ENCODE data around the gene RPS6KB2.

The RPS6KB2 gene

DNA sequence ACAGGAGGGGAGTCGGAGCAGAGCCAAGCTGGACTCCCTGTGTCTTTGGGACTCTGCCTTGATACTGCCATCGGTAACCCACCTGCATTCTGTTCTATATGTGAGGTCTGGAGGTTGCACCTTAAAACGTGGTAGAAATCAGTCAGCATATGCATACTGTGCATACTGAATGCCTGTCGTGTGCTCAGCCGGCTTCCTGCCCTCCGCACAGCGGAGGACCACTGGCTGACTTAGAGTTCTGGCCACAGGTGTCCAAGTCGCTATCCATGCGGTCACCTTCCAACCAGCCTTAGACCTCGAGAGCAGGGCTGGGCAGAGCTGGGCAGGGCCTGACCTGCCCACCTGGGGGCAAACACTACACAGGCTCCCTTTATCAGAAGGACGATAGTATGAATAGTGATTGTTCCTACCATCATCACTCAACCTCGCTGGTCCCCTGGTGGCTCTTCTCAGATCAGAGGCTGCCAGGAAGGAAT is 20.6 kb upstream of the RPS6KB2 start:
- no peaks in the 10 kb centered on the region for H3K9me3 ChIP-seq (ENCODE audit: control insufficient read depth, low read length)
- H3K4me3 ChIP-seq (ENCODE audit: low read length): no peak overlapping the region
- H3K4me1 ChIP-seq (ENCODE audit: control insufficient read depth, insufficient read depth, low read length): no peaks in the 10 kb centered on the region
- H3K36me3 ChIP-seq (ENCODE audit: control insufficient read depth, insufficient read depth, low read length, severe bottlenecking): no peaks in the 10 kb centered on the region
- no peak overlapping the region for H3K9ac ChIP-seq (ENCODE audit: low read length)
- no peak for DNase-seq (ENCODE audit: low read depth)
- peaks cover 57% of the 10 kb centered on the region for H3K27me3 ChIP-seq (replicated peaks; ENCODE audit: control insufficient read depth, insufficient read depth, low read length)

GRCh38 chr11:67408437-67409200 is 19.7 kb upstream of the RPS6KB2 start:
- peaks cover 66% of the 10 kb centered on the region for H3K27me3 ChIP-seq (replicated peaks; ENCODE audit: control insufficient read depth, insufficient read depth, low read length)
- H3K9ac ChIP-seq (ENCODE audit: low read length): no peak overlapping the region
- no peaks in the 10 kb centered on the region for H3K4me1 ChIP-seq (ENCODE audit: control insufficient read depth, insufficient read depth, low read length)
- H3K9me3 ChIP-seq (ENCODE audit: control insufficient read depth, low read length): no peaks in the 10 kb centered on the region
- H3K4me3 ChIP-seq (ENCODE audit: low read length): no peak overlapping the region
- no peaks in the 10 kb centered on the region for H3K36me3 ChIP-seq (ENCODE audit: control insufficient read depth, insufficient read depth, low read length, severe bottlenecking)
- no peak for DNase-seq (ENCODE audit: low read depth)

- H3K27me3 ChIP-seq (replicated peaks; ENCODE audit: control insufficient read depth, insufficient read depth, low read length): peaks cover 66% of the 10 kb centered on the region
- DNase-seq (ENCODE audit: low read depth): no peak
- no peaks in the 10 kb centered on the region for H3K4me1 ChIP-seq (ENCODE audit: control insufficient read depth, insufficient read depth, low read length)
- H3K9me3 ChIP-seq (ENCODE audit: control insufficient read depth, low read length): no peaks in the 10 kb centered on the region
- H3K9ac ChIP-seq (ENCODE audit: low read length): no peak overlapping the region
- no peaks in the 10 kb centered on the region for H3K36me3 ChIP-seq (ENCODE audit: control insufficient read depth, insufficient read depth, low read length, severe bottlenecking)
- H3K4me3 ChIP-seq (ENCODE audit: low read length): no peak overlapping the region
These were observed 19.0 kb upstream of the RPS6KB2 start for GRCh38 chr11:67409261-67409666.

GRCh38 chr11:67409781-67410368 is 18.4 kb upstream of the RPS6KB2 start:
- Histone ChIP-seq H3K36me3 (ENCODE audit: control insufficient read depth, insufficient read depth, low read length, severe bottlenecking) (no peaks in the 10 kb centered on the region), H3K9me3 (ENCODE audit: control insufficient read depth, low read length) (no peaks in the 10 kb centered on the region), H3K4me3 (ENCODE audit: low read length) (no peak overlapping the region), H3K9ac (ENCODE audit: low read length) (no peak overlapping the region), H3K4me1 (ENCODE audit: control insufficient read depth, insufficient read depth, low read length) (no peaks in the 10 kb centered on the region), H3K27me3 (replicated peaks; ENCODE audit: control insufficient read depth, insufficient read depth, low read length) (peaks cover 70% of the 10 kb centered on the region)
- DNase-seq (ENCODE audit: low read depth): no peak

GRCh38 chr11:67410369-67410831 is 17.9 kb upstream of the RPS6KB2 start:
- H3K4me1 ChIP-seq (ENCODE audit: control insufficient read depth, insufficient read depth, low read length): no peaks in the 10 kb centered on the region
- no peaks in the 10 kb centered on the region for H3K9me3 ChIP-seq (ENCODE audit: control insufficient read depth, low read length)
- H3K4me3 ChIP-seq (ENCODE audit: low read length): no peak overlapping the region
- no peaks in the 10 kb centered on the region for H3K36me3 ChIP-seq (ENCODE audit: control insufficient read depth, insufficient read depth, low read length, severe bottlenecking)
- peaks cover 73% of the 10 kb centered on the region for H3K27me3 ChIP-seq (replicated peaks; ENCODE audit: control insufficient read depth, insufficient read depth, low read length)
- no peak for DNase-seq (ENCODE audit: low read depth)
- no peak overlapping the region for H3K9ac ChIP-seq (ENCODE audit: low read length)

- no peak overlapping the region for H3K4me3 ChIP-seq (ENCODE audit: low read length)
- H3K9me3 ChIP-seq (ENCODE audit: control insufficient read depth, low read length): no peaks in the 10 kb centered on the region
- peaks cover 73% of the 10 kb centered on the region for H3K27me3 ChIP-seq (replicated peaks; ENCODE audit: control insufficient read depth, insufficient read depth, low read length)
- no peaks in the 10 kb centered on the region for H3K36me3 ChIP-seq (ENCODE audit: control insufficient read depth, insufficient read depth, low read length, severe bottlenecking)
- no peaks in the 10 kb centered on the region for H3K4me1 ChIP-seq (ENCODE audit: control insufficient read depth, insufficient read depth, low read length)
- DNase-seq (ENCODE audit: low read depth): no peak
- no peak overlapping the region for H3K9ac ChIP-seq (ENCODE audit: low read length)
These were observed 17.1 kb upstream of the RPS6KB2 start for GRCh38 chr11:67410984-67411784.

- Histone ChIP-seq H3K36me3 (ENCODE audit: control insufficient read depth, insufficient read depth, low read length, severe bottlenecking) (no peaks in the 10 kb centered on the region), H3K4me1 (ENCODE audit: control insufficient read depth, insufficient read depth, low read length) (no peaks in the 10 kb centered on the region), H3K9ac (ENCODE audit: low read length) (no peak overlapping the region), H3K4me3 (ENCODE audit: low read length) (no peak overlapping the region), H3K9me3 (ENCODE audit: control insufficient read depth, low read length) (no peaks in the 10 kb centered on the region), H3K27me3 (replicated peaks; ENCODE audit: control insufficient read depth, insufficient read depth, low read length) (peaks cover 73% of the 10 kb centered on the region)
- no peak for DNase-seq (ENCODE audit: low read depth)
These were observed 16.5 kb upstream of the RPS6KB2 start for GRCh38 chr11:67411785-67412152.

GRCh38 chr11:67412495-67413179 is 15.7 kb upstream of the RPS6KB2 start:
- H3K9me3 ChIP-seq (ENCODE audit: control insufficient read depth, low read length): no peaks in the 10 kb centered on the region
- DNase-seq (ENCODE audit: low read depth): no peak
- no peak overlapping the region for H3K4me3 ChIP-seq (ENCODE audit: low read length)
- no peaks in the 10 kb centered on the region for H3K36me3 ChIP-seq (ENCODE audit: control insufficient read depth, insufficient read depth, low read length, severe bottlenecking)
- H3K9ac ChIP-seq (ENCODE audit: low read length): no peak overlapping the region
- no peaks in the 10 kb centered on the region for H3K4me1 ChIP-seq (ENCODE audit: control insufficient read depth, insufficient read depth, low read length)
- H3K27me3 ChIP-seq (replicated peaks; ENCODE audit: control insufficient read depth, insufficient read depth, low read length): peaks cover 64% of the 10 kb centered on the region

DNA sequence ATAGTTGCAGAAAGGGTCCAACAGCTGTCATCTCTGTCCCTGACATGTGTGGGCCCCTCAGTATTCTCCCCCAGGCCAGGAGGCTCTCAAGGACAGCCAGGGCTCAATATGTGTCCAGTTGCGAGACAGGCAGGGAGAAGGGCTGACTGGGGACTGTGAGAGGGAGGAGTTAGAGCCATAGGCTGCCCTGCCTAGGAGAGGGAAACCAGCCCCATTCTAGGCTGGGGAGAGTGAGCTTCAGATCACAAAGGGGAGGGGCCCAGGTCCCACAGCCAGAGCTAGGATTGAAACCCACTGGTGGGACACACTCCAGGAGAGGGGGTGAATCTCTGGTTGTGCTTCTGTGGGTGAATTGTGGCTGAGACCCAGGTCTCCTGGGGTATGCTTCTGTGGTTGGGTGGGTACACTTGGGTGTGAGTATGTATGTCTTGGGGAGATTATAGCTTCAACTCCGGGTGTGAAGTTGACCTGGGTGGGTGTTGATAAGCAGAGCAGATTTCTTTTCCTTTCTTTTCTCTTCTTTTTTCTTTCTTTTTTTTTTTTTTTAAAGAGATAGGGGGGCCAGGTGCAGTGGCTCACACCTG is 14.9 kb upstream of the RPS6KB2 start:
- DNase-seq (ENCODE audit: low read depth): no peak
- H3K27me3 ChIP-seq (replicated peaks; ENCODE audit: control insufficient read depth, insufficient read depth, low read length): peaks cover 58% of the 10 kb centered on the region
- no peak overlapping the region for H3K9ac ChIP-seq (ENCODE audit: low read length)
- no peaks in the 10 kb centered on the region for H3K4me1 ChIP-seq (ENCODE audit: control insufficient read depth, insufficient read depth, low read length)
- no peak overlapping the region for H3K4me3 ChIP-seq (ENCODE audit: low read length)
- no peaks in the 10 kb centered on the region for H3K9me3 ChIP-seq (ENCODE audit: control insufficient read depth, low read length)
- H3K36me3 ChIP-seq (ENCODE audit: control insufficient read depth, insufficient read depth, low read length, severe bottlenecking): no peaks in the 10 kb centered on the region

- Histone ChIP-seq H3K27me3 (replicated peaks; ENCODE audit: control insufficient read depth, insufficient read depth, low read length) (peaks cover 36% of the 10 kb centered on the region), H3K9me3 (ENCODE audit: control insufficient read depth, low read length) (no peaks in the 10 kb centered on the region)
- DNase-seq (ENCODE audit: low read depth): peak; percentile 33
These were observed 12.6 kb upstream of the RPS6KB2 start, which contains the start of gene CARNS1 for GRCh38 chr11:67415501-67416304. CARNS1 (plus strand) TSS chr11:67415678; CDS start chr11:67416200, 522 bp downstream.

More at GRCh38 chr11:67415501-67416304, 12.6 kb upstream of the RPS6KB2 start, which contains the start of gene CARNS1:
- no peak within 1 kb of the TSS for H3K4me3 ChIP-seq (ENCODE audit: low read length)
- no peaks in the 10 kb centered on the region for H3K36me3 ChIP-seq (ENCODE audit: control insufficient read depth, insufficient read depth, low read length, severe bottlenecking)
- H3K9ac ChIP-seq (ENCODE audit: low read length): no peak within 1 kb of the TSS
- H3K4me1 ChIP-seq (ENCODE audit: control insufficient read depth, insufficient read depth, low read length): peaks cover 4% of the 10 kb centered on the region

Measured in adipocyte (in vitro differentiated cells).